ENCODE results near the gene LYSET.
"Not testable (repeated sequence)": the region's sequence is repeated elsewhere in the genome, so short reads cannot be mapped to it uniquely, and the experiment has no call there.

Gene LYSET, protein sequence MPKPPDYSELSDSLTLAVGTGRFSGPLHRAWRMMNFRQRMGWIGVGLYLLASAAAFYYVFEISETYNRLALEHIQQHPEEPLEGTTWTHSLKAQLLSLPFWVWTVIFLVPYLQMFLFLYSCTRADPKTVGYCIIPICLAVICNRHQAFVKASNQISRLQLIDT

DNA sequence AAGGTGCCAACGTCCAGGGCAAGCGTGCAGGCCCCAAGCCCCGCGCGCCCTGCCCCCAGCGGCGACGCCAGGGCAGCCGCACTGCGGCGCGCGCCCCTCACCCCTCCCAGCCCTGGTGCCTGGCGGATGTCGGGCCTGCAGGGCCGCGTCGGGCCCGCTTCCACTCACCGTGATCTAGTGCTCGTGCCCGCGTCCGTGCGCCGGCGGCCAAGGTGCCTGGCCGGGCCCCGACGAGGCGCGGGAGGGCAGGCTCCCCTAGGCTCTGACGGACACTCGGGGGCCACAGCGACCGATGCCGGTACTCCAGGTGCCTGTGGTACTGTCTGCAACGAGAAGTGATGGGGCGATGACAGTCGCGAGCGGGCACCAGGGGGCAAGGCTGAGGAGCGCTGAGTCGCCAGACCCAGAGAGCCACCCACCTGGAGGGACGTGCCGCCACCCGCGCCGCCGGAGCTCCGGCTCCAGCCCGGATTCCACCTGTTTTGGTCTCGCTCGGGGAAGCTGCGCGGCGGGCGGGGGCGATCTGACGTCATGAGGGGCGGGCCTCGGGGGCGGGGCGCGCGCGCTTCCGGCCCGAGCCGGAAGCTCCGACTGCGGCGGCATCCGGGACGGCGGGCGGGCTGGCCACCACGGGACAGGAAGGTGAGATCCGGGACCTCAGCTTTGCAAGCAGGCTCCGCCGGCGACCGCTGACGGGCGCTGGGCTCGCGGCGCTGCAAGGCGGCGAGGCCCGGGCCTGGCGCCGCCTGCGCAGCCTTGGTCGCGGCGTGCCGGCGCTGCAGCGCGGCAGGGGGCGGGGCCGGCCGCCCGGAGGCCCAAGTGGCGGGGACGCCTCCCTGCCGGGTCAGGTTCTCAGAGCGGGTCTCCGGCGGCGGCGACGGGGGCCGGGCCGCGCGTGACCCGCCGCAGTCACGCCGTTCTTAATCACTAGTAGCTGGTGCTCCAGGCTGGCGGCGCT, at the start of gene LYSET, which contains the start of gene MOAP1:
Gene LYSET (plus strand): TSS at position 927 of the 958 bp plus-strand sequence. CDS start 89 bp downstream, outside the sequence.
Gene MOAP1 (minus strand): TSS at position 507 of the 958 bp plus-strand sequence. CDS start 655 bp downstream, outside the sequence.
- DNase-seq = peak; percentile 89

DNA sequence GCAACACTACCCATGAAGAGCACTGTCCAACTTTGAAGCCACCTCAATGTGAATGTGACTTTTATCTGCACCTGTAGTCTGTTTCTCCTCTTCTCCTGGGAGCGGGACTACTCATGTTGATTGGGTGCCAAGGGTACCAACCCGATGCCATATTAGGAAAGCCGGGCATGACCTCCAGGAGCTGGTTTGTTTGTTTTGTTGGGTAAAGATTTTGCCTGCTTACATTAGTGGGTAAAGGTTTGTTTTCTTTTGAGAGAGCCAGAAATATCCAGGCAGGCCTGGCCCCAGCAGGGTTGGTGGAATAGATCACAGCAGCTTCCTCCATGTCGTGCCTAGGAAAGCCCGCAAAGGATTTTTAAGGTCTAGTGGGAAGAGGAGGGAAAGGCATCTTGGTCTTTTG, 49.7 kb upstream of the LYSET start:
- DNase-seq = no peak

DNA sequence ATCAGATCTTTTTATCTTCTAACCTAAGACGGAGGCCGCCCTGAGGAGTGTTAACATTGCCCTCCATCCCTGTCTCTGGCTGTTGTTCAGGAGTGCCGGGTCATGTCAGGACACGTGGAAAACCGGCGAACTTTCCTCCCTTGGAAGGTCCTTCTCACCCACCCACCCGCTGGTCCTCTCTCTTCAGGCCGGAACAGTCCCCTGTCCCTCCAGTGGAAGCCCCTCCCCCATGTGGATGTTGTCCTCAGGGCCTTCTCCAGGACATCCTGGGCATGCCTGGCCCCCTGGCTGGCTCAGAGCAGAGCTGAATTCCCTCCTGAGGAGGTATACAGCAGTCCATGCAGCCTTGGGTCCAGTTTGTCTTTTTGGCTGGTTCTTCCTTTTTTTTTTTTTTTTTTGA, 49.1 kb upstream of the LYSET start:
- DNase-seq = no peak

DNA sequence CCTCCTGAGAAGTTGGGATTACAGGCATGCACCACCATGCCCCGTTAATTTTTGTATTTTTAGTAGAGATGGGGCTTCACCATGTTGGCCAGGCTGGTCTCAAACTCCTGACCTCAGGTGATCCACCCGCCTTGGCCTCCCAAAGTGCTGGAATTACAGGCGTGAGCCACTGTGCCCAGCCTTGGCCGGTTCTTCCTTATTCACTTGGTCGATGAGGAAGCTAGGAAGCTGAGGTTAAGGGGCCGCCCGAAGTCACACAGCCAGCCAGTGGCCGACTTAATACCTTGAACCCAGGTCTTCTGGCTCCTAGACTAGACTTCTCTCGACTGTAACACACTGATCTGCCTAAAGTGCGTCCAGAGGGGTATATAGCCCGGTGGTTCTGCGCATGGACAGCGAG, 48.6 kb upstream of the LYSET start:
- DNase-seq = not testable (repeated sequence)

DNA sequence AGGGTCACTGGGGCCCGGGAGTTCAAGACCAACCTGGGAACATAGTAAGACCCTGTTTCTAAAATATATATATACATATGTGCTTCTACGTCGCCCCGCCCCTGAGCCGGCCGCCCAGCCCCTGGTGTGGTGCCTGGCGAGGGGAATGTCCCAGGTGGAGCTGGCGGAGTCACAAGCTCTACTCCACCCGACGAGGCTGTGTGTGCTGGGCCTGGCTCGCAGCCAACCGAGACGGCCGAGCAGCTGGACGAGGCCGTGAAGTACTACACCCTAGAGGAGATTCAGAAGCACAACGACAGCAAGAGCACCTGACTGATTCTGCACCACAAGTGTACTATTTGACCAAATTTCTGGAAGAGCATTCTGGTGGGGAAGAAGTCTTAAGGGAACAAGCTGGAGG, 47.3 kb upstream of the LYSET start:
- DNase-seq = peak; percentile 40

DNA sequence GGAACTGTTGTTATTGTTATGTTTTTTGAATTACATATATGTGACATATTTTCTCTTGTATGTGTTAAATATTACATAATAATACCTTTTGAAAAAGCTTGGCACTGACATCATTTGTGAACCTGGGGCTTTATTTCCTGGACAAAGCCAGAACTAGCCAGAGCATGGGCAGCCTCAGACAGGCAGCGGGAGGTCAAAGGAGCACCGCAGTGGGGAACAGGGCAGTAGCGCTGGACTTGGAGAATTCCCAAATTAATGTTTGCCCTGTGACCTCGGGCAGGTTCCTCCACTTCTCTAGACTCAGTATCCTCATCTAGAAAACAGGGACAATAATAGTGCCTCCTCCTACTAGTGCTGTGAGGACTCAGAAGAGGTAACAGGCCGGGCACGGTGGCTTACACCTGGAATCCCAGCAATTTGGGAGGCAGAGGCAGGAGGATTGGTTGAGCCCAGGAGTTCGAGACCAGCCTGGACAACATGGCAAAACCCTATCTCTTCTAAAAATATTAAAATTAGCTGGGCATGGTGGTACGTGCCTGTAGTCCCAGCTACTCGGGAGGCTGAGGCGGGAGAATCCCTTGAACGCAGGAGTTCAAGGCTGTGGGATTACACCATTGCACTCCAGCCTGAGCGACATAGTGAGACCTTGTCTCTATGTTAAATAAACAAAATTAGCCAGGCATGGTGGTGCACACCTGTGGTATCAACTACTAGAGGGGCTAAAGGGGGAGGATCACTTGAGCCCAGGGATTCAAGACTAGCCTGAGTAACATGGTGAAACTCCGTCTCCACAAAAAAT, 42.1 kb upstream of the LYSET start:
- no peak for DNase-seq

DNA sequence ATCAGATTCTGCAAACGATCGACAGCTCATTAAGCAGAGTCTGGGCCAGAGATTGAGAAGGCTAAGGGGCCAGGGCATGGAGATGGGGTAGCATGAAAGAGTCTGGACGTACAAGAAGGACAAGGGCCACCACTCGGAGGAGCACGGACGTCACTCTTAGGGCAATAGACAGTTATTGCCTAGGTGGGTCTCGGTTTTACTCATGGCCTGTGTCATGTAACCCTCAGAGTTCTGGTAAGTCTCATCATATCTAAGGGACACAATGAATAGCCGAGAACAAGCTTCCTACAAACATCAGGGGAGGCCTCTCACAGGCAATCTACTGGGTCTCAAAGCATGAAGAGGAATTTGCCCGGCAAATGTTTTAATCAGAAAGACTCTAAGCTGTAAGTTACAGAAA, 39.0 kb upstream of the LYSET start:
- no peak for DNase-seq

DNA sequence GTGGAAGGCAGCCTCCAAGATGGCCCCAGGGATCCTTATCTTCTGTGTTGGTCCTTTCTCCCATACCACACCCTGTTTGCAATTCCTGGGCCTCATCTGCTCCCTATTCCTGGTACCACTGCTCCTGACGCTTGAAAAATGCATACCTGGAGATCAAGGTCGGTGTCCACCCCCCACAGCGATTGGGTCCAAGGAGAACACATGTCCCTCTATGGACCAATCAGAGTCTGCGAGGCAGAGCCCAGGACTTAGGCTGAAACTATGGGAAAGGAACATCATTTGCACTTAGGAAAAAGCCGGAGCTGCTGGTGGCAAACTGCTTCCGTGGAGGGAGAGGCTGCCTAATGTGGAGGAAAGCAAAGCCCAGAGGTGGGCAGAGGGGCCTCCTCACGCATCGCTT, 36.1 kb upstream of the LYSET start:
- no peak for DNase-seq

DNA sequence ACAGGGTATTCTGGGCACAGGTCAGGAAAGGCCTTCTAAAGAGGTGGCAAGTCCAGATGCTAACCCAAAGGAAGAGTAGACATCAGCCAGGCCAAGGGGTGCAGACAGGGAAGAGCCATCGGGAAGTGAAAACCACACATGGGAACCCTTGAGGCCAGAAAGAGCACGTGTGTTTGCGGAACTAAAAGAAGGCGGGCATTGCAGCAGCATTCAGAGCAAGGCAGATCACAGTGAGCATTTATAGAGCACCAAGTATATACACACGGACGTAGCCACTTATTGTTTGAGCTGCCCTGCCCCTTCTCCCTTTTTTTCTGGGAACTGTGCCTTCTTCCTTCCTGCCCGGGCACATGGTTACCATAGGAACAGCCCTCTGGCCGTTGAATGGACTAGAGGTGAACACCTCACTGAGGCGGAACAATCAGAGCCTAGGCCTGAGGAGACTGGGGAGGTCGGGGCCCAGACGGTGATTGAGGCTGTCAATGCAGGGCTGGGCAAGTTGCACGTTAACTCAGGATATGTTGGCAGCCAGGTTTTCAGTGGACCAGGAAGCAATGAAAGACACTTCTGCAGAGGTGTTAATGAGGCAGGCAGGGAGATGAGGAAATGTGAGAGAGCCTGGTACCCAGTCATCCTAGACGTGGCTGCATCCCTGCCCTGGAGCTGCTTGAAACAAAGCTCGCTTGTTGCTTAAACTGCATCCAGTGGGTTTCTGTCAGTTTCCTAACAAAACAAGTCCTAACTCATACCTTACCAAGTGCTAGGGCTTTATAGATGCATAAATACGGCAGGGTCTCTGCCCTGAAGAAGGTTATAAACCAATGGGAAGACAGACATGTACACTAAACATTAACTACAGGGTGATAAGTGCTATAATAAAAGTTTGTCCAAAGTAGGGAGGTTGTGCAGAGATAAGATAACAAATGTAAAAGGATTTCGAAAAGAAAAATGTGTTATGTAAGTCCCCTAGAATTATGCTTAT, 34.6 kb upstream of the LYSET start:
- DNase-seq = no peak

DNA sequence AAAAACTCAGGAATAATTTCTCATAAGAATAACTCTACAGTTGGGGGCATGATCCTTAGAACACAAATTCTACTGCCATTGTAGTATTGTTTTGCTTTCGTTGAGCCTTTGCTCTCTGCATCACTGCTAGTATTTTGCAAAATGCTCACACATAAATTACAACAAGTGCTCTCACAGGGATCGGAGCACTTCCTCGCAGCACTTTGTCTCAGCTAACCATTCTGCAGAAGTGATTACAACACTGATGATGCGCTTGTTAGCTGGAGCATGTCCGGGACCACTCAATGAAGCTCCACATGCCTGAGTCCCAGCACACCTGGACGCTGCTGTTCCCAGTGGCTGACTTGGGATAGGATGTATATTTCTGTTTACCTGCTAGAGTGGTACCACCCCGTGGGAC, 32.0 kb upstream of the LYSET start:
- DNase-seq = no peak

DNA sequence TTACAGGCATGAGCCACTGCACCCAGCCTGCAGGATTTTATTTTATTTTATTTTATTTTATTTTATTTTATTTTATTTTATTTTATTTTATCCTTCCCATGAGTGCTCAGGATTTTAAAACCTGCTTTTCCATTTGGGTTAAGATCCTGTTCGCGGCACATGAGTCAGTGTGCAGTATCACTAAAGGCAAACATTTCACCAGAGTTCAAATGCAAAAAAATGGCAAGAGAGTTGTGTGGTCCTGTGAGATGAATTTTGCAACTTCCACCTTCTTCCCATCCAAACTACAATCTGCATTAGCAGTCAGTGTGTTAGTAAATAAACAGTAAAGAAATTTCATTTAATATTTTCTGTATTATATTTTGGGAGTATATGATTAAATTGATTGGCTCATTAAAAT, 29.4 kb upstream of the LYSET start:
- DNase-seq = no peak

DNA sequence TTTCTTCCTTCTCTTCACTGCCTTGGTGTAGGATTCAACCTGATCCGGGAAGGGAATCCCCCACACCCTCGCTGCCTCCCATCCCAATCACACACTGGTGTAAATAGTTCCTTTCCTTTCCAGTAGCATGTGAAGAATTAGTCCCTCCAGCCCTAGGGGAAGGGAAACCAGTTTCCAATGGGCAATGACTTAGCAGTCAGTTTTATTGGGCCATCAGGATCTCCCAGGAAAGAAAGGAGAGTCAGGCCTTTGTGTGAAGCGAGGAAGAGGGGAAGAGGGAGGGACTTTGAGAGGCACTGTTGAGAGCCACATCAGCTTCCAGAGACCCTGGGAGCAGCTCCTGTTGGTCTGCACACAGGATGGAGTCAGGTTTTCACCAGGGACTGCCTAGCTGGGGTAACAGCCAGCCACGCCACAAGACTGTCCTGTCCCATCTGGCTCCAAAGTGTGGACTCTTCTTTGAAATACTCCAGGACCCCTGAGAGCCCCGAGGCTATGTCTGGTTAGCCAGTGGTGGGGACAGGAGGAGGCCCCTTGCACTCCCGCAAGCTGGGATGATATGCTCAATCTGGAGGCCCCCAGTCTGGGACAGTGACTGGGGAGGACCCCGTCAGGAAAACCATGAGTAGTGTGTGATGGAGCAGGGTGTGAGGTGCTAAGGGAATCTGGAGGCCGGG, 28.3 kb upstream of the LYSET start:
- DNase-seq = no peak

DNA sequence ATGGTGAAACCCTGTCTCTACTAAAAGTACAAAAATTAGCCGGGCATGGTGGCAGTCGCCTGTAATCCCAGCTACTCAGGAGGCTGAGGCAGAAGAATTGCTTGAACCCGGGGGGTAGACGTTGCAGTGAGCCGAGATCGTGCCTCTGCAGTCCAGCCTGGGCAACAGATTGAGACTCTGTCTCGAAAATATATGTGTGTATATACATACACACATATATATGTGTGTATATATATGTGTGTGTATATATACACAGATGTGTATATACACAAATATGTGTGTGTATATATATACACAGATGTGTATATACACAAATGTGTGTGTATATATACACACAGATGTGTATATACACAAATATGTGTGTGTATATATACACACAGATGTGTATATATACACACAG, 26.8 kb upstream of the LYSET start:
- not testable (repeated sequence) for DNase-seq

DNA sequence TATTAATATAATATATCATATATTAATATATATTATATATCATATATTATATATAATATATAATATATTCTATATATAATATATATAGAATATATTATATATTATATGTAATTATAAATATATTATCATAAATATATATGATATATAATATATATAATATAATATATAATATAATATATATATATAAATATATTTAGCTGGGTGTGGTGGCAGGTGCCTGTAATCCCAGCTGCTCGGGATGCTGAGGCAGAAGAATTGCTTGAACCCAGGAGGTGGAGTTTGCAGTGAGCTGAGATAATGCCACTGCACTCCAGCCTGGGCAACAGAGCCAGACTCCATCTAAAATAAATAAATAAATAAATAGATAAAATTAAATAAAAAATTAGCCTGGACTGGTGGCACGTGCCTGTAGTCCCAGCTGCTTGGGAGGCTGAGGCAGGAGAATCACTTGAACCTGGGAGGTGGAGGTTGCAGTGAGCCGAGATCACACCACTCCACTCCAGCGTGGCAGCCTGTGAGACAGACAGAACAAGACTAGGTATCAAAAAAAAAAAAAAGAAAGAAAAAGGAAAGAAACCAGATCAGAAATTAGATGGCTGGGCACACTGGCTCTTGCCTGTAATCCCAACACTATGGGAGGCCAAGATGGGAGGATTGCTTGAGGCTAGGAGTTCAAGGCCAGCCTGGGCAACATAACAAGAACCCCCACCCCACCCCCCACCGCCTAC, 25.3 kb upstream of the LYSET start:
- not testable (repeated sequence) for DNase-seq

DNA sequence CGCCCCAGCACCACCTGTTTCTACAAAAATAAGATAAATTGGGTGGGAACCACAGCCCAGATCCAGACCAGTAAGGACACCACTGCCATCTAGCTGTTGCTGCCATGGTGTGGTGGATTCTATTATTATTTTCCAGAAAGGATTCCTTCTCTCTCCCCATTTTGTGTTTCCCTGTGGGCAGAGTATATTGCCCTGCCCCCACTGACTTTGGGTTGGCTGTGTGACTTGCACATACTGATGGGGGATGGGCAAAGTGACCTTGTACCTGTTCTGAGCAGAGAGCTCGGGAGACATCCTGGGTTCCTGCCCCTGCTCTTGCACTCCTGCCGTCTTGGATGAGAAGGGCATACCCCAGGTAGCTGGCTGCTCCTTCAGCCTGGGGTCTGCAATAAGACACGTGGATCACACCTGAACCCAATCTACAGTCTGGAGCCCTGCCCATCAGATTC, 24.7 kb upstream of the LYSET start:
- peak; percentile 31 for DNase-seq

DNA sequence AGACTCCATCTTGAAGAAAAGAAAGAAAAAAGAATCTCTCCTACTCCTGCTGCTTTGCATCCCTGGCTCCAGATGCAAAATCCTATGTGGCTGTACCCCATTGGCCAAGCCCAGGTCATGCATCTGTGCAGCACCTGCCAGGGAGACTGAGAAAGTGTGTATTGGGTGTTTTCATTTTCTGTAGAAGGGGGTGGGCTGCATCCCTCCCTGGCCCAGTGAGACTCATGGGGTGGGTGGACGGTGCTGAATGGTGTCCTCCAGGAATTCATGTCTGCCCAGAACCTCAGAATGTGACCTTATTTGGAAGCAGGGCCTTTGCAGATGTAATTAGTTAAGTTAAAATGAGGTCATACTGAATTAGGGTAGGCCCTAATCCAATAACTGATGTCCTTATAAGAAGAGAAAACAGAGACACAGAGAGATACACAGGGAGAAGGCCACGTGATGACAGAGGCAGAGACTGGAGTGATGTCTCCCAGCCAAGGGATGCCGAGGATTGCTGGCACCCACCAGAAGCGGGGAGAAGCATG, 23.6 kb upstream of the LYSET start:
- no peak for DNase-seq

DNA sequence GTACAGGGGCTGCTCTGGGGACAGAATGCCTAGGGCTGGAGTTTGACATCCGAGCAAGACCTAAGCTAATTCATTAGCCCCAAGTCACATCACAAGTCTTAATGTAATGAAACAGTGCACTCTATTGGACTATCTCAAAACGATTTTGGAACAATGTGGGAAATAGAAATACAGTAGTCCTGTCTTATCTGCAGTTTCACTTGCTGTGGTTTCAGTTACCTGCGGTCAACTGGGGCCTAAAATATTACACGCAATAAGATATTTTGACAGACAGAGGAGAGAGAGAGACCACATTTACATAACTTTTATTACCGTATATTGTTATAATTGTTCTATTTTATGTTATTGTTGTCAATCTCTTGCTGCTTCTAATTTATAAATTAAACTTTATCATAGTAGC, 21.6 kb upstream of the LYSET start:
- no peak for DNase-seq

DNA sequence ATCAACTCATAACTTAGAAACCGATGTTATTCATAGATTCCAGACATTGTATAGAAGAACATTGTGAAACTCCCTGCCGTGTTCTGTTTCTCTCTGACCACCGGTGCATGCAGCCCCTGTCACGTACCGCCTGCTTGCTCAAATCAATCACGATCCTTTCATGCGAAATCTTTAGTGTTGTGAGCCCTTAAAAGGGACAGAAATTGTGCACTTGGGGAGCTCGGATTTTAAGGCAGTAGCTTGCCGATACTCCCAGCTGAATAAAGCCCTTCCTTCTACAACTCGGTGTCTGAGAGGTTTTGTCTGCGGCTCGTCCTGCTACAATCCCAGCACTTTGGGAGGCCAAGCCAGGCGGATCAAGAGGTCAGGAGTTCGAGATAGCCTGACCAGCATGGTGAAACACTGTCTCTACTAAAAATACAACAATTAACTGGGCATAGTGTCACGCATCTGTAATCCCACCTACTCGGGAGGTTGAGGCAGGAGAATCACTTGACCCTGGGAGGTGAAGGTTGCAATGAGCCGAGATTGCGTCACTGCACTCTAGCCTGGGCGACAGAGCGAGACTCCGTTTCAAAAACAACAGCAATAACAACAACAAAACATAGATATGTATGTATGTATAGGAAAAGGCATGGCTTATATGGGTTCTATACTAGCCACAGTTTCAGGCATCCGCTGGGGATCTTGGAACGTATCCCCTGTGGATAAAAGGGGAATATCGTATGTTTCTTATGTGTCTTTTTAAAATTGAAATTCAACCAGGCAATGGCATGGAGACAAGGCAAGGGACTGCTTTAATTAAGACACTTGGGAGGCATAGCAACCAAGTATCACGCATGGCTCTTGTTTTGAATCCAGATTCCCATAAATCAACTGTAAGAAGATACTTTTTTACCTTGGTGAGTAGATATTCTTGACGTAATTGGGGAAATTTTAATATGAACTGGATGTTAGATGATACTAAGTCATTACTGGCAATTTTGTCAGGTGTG, 19.5 kb upstream of the LYSET start:
- not testable (repeated sequence) for DNase-seq

DNA sequence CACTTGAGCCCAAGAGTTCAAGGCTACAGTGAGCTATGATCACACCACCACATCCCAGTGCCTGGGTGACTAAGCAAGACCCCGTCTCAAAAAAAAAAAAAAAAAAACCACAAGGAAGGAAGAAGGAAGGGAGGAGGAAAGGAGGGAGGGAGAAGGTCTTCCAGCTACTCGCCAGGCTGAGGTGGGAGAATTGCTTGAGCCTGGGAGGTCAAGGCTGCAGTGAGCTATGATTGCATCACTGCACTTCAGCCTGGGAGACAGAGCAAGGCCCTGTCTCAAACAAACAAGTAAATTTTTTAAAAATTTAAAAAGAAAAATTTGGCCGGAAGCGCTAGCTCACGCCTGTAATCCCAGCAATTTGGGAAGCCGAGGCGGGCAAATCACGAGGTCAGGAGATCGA, 16.5 kb upstream of the LYSET start:
- not testable (repeated sequence) for DNase-seq
